Lower lobe of right lung (tissue), 2 donors: ENCODE measurements around the gene HDAC8. TPM values are rescaled to one million over a fixed set of nuclear protein-coding genes. Genes with fewer than 3 reads are reported as not detected.

Experiments
- ATAC-seq, 2 donors: fragments of 200-7000 bp; cut with Tn5 transposase; one replicate each; pipeline ENCODE4 v1.9.1; 2020 to 2022; ENCODE audit warnings: mild to moderate bottlenecking in 2 of 2, moderate library complexity in 2 of 2
- DNase-seq: peaks from one replicate; pipeline ENCODE4 v3.0.0-alpha.2; 2020
- H3K27ac ChIP-seq: fragments of 200-600 bp; one replicate; pipeline ENCODE4 v1.8.0; 2022
- H3K27me3 ChIP-seq: fragments of 200-600 bp; one replicate; pipeline ENCODE4 v1.8.0; 2022; ENCODE audit warnings: low read depth
- H3K36me3 ChIP-seq: fragments of 200-600 bp; one replicate; pipeline ENCODE4 v1.8.0; 2022; ENCODE audit warnings: mild to moderate bottlenecking
- H3K4me1 ChIP-seq: fragments of 200-600 bp; one replicate; pipeline ENCODE4 v1.8.0; 2022
- H3K4me3 ChIP-seq: fragments of 200-600 bp; one replicate; pipeline ENCODE4 v1.8.0; 2022; ENCODE audit warnings: mild to moderate bottlenecking
- H3K9me3 ChIP-seq: fragments of 200-600 bp; one replicate; pipeline ENCODE4 v1.8.0; 2022
- intact Hi-C: fragments of 100-400 bp; cut with DNase I; formaldehyde crosslinking; loops from one replicate; pipeline ENCODE4 v1.11.0; 2022
- total RNA-seq: library from RNA; stranded (reverse); fragmentation: NEBNext Ultra II Directional; extraction: Animal tissue kit (Norgen Biotek cat#: 25700); gene quantifications from one replicate; pipeline ENCODE4 v1.2.1, GENCODE V29; 2021
- TF ChIP-seq, protein P1 (sequence below): fragments of 200-600 bp; IDR thresholded peaks from one replicate; pipeline ENCODE4 v1.8.0; 2022; ENCODE audit warnings: antibody characterized with exemption, mild to moderate bottlenecking
- donor health status: DM: no; HTN: yes; CAD: no; lungs with severe emphysema.

The HDAC8 gene
- total RNA-seq, 1 donor from 2014 or later = 26.9 TPM

DNA sequence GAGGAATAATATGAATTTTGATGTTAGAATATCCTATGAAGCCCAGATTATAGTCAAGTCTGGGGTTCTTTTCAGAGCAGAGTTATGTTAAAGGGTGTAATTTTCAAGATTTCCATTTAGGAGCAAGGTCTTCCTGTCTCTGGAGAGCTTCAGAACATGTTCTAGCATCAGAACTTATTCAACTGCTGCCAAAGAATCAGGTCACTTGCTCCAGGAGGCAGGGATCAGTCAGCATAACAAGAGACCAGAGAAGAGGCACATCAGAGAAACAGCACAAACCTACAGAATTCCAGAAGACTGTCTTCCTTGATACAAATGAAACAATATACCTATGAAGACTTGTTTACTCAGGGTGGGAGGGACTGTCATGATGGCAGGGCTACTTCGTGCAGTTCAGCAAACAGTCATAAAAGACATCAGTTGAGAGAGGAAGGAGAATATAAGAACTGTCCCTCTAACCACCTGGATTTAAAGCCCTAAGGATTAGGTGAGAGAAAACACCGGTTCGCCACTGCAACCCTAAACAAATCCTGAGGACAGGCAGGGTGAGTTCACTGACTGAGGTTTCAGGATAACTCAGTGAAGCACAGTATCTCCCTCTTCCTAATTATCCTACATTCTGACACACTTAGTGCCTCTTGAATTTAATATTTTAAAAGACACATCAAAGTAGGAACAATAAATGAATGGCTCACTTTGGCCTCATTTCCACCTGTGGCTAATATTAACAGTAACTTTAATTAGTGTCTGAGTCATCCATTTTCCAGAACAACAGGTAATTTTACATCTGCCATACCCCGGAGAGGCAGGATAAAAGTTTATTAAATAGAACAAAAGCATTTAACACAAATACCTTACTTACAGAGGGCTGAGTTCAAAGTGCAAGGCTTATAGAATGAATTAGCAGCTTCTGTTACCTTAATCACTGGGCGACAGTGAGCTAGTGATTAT is 93.0 kb downstream of the HDAC8 start:
- Histone ChIP-seq H3K27me3 (no peaks in the 10 kb centered on the region), H3K4me3 (no peak overlapping the region), H3K36me3 (peaks cover 5% of the 10 kb centered on the region), H3K27ac (no peak overlapping the region), H3K4me1 (no peaks in the 10 kb centered on the region), H3K9me3 (no peaks in the 10 kb centered on the region)
- ATAC-seq (no peak), DNase-seq (no peak)
- TF ChIP-seq, protein P1, sequence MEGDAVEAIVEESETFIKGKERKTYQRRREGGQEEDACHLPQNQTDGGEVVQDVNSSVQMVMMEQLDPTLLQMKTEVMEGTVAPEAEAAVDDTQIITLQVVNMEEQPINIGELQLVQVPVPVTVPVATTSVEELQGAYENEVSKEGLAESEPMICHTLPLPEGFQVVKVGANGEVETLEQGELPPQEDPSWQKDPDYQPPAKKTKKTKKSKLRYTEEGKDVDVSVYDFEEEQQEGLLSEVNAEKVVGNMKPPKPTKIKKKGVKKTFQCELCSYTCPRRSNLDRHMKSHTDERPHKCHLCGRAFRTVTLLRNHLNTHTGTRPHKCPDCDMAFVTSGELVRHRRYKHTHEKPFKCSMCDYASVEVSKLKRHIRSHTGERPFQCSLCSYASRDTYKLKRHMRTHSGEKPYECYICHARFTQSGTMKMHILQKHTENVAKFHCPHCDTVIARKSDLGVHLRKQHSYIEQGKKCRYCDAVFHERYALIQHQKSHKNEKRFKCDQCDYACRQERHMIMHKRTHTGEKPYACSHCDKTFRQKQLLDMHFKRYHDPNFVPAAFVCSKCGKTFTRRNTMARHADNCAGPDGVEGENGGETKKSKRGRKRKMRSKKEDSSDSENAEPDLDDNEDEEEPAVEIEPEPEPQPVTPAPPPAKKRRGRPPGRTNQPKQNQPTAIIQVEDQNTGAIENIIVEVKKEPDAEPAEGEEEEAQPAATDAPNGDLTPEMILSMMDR = no peak
- intact Hi-C loops = no loop called here

DNA sequence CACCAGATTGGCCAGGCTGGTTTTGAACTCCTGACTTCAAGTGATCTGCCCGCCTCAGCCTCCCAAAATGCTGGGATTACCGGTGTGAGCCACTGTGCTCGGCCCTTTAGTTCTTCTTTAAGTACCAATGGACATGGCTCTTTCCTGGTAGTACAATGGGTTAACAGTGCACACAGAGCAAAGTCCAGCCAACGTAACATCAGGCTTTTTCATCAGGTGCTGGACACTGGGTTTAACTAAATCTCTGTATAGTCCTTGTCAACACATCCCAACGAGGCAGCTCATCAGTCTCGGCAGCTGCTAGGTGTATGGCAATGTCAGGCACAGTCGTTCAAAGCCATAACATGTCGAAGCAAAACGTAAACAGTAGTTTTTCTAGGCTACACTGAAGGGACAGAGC is 93.8 kb downstream of the HDAC8 start:
- TF ChIP-seq, protein P1 = no peak
- Histone ChIP-seq H3K4me1 (no peaks in the 10 kb centered on the region), H3K36me3 (peaks cover 5% of the 10 kb centered on the region), H3K27me3 (no peaks in the 10 kb centered on the region), H3K27ac (no peak overlapping the region), H3K4me3 (no peak overlapping the region), H3K9me3 (no peaks in the 10 kb centered on the region)
- DNase-seq = no peak
- ATAC-seq = no peak
- intact Hi-C loops = no loop called here

DNA sequence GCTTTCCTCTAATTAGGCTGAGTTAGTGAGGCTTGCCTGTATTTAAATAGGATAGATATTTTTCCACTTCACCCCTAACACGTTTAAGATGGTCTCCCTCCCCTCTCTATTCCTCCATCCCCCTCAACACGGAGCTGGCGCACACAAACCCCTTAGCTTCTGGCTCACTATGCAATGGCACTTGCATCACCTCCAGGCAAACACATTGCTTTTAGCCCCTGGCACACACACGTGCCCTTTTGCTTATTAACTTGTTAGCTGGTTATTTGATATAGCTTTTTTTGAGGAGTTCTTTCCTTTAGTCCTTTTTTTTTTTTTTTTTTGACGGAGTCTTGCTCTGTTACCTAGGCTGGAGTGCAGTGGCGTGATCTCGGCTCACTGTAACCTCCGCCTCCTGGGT is 94.3 kb downstream of the HDAC8 start:
- Histone ChIP-seq H3K27ac (no peak overlapping the region), H3K36me3 (peaks cover 2% of the 10 kb centered on the region), H3K9me3 (no peaks in the 10 kb centered on the region), H3K4me1 (no peaks in the 10 kb centered on the region), H3K27me3 (no peaks in the 10 kb centered on the region), H3K4me3 (no peak overlapping the region)
- DNase-seq (no peak), ATAC-seq (no peak)
- intact Hi-C loops = no loop called here
- TF ChIP-seq, protein P1 = no peak

DNA sequence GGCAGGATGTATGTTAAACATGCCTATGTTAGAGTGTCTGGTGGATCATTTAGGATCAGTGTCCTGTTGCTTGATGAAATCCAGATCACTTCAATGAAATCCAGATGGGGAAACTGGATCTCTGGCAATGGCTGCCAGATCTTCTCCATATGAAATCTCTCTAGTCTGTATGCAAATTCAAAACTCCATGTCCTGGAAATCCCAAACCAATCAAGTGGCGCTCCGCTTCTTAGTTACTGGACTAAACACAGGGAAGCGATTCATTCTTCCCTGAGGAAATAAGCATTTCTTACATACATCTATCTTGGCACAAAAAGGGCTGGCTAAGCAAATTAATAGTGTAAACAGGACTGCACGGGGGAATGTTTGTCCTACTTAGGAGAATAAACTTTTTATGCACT is 94.9 kb downstream of the HDAC8 start:
- Histone ChIP-seq H3K4me1 (no peaks in the 10 kb centered on the region), H3K4me3 (no peak overlapping the region), H3K36me3 (no peaks in the 10 kb centered on the region), H3K9me3 (no peaks in the 10 kb centered on the region), H3K27ac (no peak overlapping the region), H3K27me3 (no peaks in the 10 kb centered on the region)
- TF ChIP-seq, protein P1 = no peak
- no peak for DNase-seq
- intact Hi-C loops = no loop called here
- ATAC-seq = no peak

DNA sequence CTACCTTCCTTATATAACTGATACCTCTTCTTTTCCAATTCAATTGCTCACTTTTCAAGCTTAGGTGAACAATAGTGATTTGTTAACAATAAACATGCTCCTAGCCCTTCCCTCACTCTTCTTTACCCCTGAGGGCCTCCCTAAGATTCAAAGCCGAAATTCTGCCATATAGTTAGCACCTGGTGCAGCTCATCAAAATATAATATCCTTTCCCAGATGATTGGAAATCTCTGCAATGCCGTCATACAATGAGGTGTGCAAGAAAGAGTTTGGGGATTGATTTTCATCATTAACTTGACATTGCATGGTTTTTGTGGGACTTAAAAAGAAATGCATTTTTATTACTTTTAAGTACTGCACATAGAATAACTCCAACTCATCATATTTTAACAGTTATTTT is 95.3 kb downstream of the HDAC8 start:
- Histone ChIP-seq H3K4me3 (no peak overlapping the region), H3K36me3 (no peaks in the 10 kb centered on the region), H3K9me3 (no peaks in the 10 kb centered on the region), H3K27me3 (no peaks in the 10 kb centered on the region), H3K27ac (no peak overlapping the region), H3K4me1 (no peaks in the 10 kb centered on the region)
- ATAC-seq (no peak), DNase-seq (no peak)
- TF ChIP-seq, protein P1 = no peak
- intact Hi-C loops = no loop called here
